ENCODE data around the gene BLOC1S3. TPM values are rescaled to one million over a fixed set of nuclear protein-coding genes. Genes with fewer than 3 reads are reported as not detected.
A peak's percentile ranks its signal among the peaks of the same experiment; 100 is the strongest.

Gene BLOC1S3
- total RNA-seq (2021), result 11.5 and 17.8 TPM in 2 replicates
- Bru-seq, nascent RNA, result percentile 66 among the genes with signal in this experiment
- percentile 89 among the genes with signal in this experiment for BruChase-seq, experiment 1, labeled RNA remaining after a 2-hour chase
- BruChase-seq, experiment 2, labeled RNA remaining after a 6-hour chase, result percentile 76 among the genes with signal in this experiment
- long read RNA-seq, transcript BLOC1S3-201 (2 exons, 2,601 nt), result major isoform, 8 of 10 reads
- long read RNA-seq, partial matches to known transcripts, result 0 of 10 reads
- long read RNA-seq, other reads (novel, unspliced or antisense), result 0 of 10 reads

GRCh38 chr19:45178262-45179071, at the start of gene BLOC1S3:
Gene BLOC1S3, plus strand, starts transcription at chr19:45178784. Its CDS starts 513 bp downstream, at chr19:45179297.
- peaks cover 48% of the 10 kb centered on the region for H3K79me2 ChIP-seq (ENCODE audit: low read depth)
- TF ChIP-seq EZH2 (IDR thresholded peaks at IDR 0.05; ENCODE audit: low read depth), result no peak
- TF ChIP-seq, protein P1, sequence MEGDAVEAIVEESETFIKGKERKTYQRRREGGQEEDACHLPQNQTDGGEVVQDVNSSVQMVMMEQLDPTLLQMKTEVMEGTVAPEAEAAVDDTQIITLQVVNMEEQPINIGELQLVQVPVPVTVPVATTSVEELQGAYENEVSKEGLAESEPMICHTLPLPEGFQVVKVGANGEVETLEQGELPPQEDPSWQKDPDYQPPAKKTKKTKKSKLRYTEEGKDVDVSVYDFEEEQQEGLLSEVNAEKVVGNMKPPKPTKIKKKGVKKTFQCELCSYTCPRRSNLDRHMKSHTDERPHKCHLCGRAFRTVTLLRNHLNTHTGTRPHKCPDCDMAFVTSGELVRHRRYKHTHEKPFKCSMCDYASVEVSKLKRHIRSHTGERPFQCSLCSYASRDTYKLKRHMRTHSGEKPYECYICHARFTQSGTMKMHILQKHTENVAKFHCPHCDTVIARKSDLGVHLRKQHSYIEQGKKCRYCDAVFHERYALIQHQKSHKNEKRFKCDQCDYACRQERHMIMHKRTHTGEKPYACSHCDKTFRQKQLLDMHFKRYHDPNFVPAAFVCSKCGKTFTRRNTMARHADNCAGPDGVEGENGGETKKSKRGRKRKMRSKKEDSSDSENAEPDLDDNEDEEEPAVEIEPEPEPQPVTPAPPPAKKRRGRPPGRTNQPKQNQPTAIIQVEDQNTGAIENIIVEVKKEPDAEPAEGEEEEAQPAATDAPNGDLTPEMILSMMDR (conservative IDR thresholded peaks at IDR 0.05), result peak; percentile 61
- intact Hi-C loops (cut with micrococcal nuclease; ENCODE audit: unreplicated experiment), result loop anchor here (1.0 to 2.0 kb wide), 2 partner anchors 28 to 86 kb away; partner anchors contain the start of gene PPP1R37
- H3K4me2 ChIP-seq, result peak within 1 kb of the TSS; percentile 98
- H3K9me3 ChIP-seq (ENCODE audit: insufficient read depth, low read depth), result no peaks in the 10 kb centered on the region
- ChIA-PET POLR2A (ENCODE audit: unreplicated experiment) (interaction anchor here (0.6 to 1.2 kb wide), 7 partner anchors 11 to 1645 kb away, joined by 3 to 9 read pairs (median 5); partner anchors contain the start of gene PPP1R13L), CTCF (interaction anchor here (0.6 to 0.7 kb wide), 3 partner anchors 53 to 402 kb away, joined by 3 to 4 read pairs (median 4); no protein-coding TSS in a partner anchor)
- peaks cover 35% of the 10 kb centered on the region; the same call in 1 of the 2 replicates for H3F3A ChIP-seq (ENCODE audit: insufficient read depth, low read depth)
- H3K4me1 ChIP-seq (replicated peaks; ENCODE audit: insufficient read depth), result peaks cover 39% of the 10 kb centered on the region
- H3K27ac ChIP-seq, result peak within 1 kb of the TSS; percentile 84
- peak within 1 kb of the TSS; percentile 95 for H2AFZ ChIP-seq
- DNase-seq, result peak; percentile 100
- peaks cover 4% of the 10 kb centered on the region; the same call in 1 of the 2 replicates for H4K20me1 ChIP-seq (ENCODE audit: insufficient read depth)
- H3K27me3 ChIP-seq (ENCODE audit: insufficient read depth, low read depth), result no peaks in the 10 kb centered on the region
- H3K36me3 ChIP-seq (ENCODE audit: low read depth), result no peaks in the 10 kb centered on the region
- no TSS peak for BruUV-seq (replicated peaks)
- peak within 1 kb of the TSS; percentile 86 for H3K4me3 ChIP-seq
- H3K9me2 ChIP-seq (ENCODE audit: insufficient read depth), result no peaks in the 10 kb centered on the region

DNA sequence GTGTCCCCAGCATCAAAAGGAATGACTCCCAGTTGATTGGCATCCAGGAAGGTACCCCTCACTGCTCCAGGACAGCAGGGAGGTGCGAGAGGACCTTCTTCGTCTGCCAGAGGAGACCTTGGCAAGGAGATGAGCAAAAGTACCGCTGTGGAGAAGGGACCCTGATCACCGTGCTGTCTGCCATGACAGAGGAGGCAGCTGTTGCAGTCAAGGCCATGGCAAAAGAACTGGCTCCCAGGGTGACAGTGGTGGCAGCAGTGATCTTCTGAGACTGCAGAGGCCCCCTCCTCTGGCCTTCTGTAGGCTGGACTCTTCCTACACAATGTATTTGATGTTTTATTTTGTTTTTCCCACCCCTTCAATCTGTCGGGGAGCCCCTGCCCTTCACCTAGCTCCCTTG, 49.8 kb upstream of the BLOC1S3 start:
- TF ChIP-seq EZH2 (IDR thresholded peaks at IDR 0.05; ENCODE audit: low read depth), result no peak
- TF ChIP-seq, protein P1 (conservative IDR thresholded peaks at IDR 0.05), result no peak
- Histone ChIP-seq H3K79me2 (ENCODE audit: low read depth) (peaks cover 68% of the 10 kb centered on the region), H3K4me2 (no peak overlapping the region), H3K9me2 (ENCODE audit: insufficient read depth) (no peaks in the 10 kb centered on the region), H3F3A (ENCODE audit: insufficient read depth, low read depth) (peaks cover 20% of the 10 kb centered on the region), H2AFZ (no peak overlapping the region), H3K27ac (no peak overlapping the region), H4K20me1 (ENCODE audit: insufficient read depth) (peaks cover 64% of the 10 kb centered on the region), H3K4me1 (replicated peaks; ENCODE audit: insufficient read depth) (peaks cover 12% of the 10 kb centered on the region), H3K27me3 (ENCODE audit: insufficient read depth, low read depth) (no peaks in the 10 kb centered on the region), H3K4me3 (no peak overlapping the region), H3K9me3 (ENCODE audit: insufficient read depth, low read depth) (no peaks in the 10 kb centered on the region), H3K36me3 (ENCODE audit: low read depth) (no peaks in the 10 kb centered on the region)
- CTCF ChIA-PET, result no interaction called here
- POLR2A ChIA-PET (ENCODE audit: unreplicated experiment), result no interaction called here
- intact Hi-C loops (cut with micrococcal nuclease; ENCODE audit: unreplicated experiment), result no loop called here
- BruUV-seq (replicated peaks), result no TSS peak
- DNase-seq, result no peak

- Histone ChIP-seq H3K79me2 (ENCODE audit: low read depth) (peaks cover 59% of the 10 kb centered on the region), H3K4me2 (no peak overlapping the region), H3K36me3 (ENCODE audit: low read depth) (no peaks in the 10 kb centered on the region), H2AFZ (no peak overlapping the region), H3K9me2 (ENCODE audit: insufficient read depth) (no peaks in the 10 kb centered on the region), H3K9me3 (ENCODE audit: insufficient read depth, low read depth) (no peaks in the 10 kb centered on the region), H3K27ac (no peak overlapping the region), H3K4me3 (no peak overlapping the region), H3K27me3 (ENCODE audit: insufficient read depth, low read depth) (no peaks in the 10 kb centered on the region), H3K4me1 (replicated peaks; ENCODE audit: insufficient read depth) (no peaks in the 10 kb centered on the region), H4K20me1 (ENCODE audit: insufficient read depth) (peaks cover 63% of the 10 kb centered on the region), H3F3A (ENCODE audit: insufficient read depth, low read depth) (peaks cover 7% of the 10 kb centered on the region; the same call in 1 of the 2 replicates)
- TF ChIP-seq, protein P1 (conservative IDR thresholded peaks at IDR 0.05), result no peak
- no peak for TF ChIP-seq EZH2 (IDR thresholded peaks at IDR 0.05; ENCODE audit: low read depth)
- DNase-seq, result no peak
- CTCF ChIA-PET, result no interaction called here
- intact Hi-C loops (cut with micrococcal nuclease; ENCODE audit: unreplicated experiment), result no loop called here
- no TSS peak for BruUV-seq (replicated peaks)
- POLR2A ChIA-PET (ENCODE audit: unreplicated experiment), result no interaction called here
Measured at GRCh38 chr19:45130236-45130635, 48.3 kb upstream of the BLOC1S3 start.
